Glutamatergic neuron (in vitro differentiated cells): ENCODE results near the gene SCN1B. TPM values are rescaled to one million over a fixed set of nuclear protein-coding genes. Genes with fewer than 3 reads are reported as not detected.

Experiments
- DNase-seq: peaks from one replicate; pipeline ENCODE4 v3.0.0; 2022
- H3K27ac Mint-ChIP-seq: one replicate; pipeline ENCODE4 v1.8.0; 2020; ENCODE audit warnings: mild to moderate bottlenecking, mixed read lengths, inconsistent platforms; ENCODE audit not compliant: unreplicated experiment
- H3K27me3 Mint-ChIP-seq: one replicate; pipeline ENCODE4 v1.8.0; 2020; ENCODE audit warnings: mild to moderate bottlenecking, moderate library complexity, mixed read lengths, inconsistent platforms; ENCODE audit not compliant: unreplicated experiment
- H3K36me3 Mint-ChIP-seq: one replicate; pipeline ENCODE4 v1.8.0; 2020; ENCODE audit warnings: mild to moderate bottlenecking, mixed read lengths, inconsistent platforms; ENCODE audit not compliant: unreplicated experiment
- H3K4me1 Mint-ChIP-seq: one replicate; pipeline ENCODE4 v1.8.0; 2020; ENCODE audit warnings: mild to moderate bottlenecking, low read depth, mixed read lengths, inconsistent platforms; ENCODE audit not compliant: unreplicated experiment
- H3K4me3 Mint-ChIP-seq: one replicate; pipeline ENCODE4 v1.8.0; 2020; ENCODE audit warnings: mild to moderate bottlenecking, mixed read lengths, inconsistent platforms; ENCODE audit not compliant: unreplicated experiment
- H3K9me3 Mint-ChIP-seq: one replicate; pipeline ENCODE4 v1.8.0; 2020; ENCODE audit warnings: mild to moderate bottlenecking, moderate library complexity, mixed read lengths, inconsistent platforms; ENCODE audit not compliant: unreplicated experiment
- total RNA-seq: library from RNA; stranded (reverse); fragmentation: NEBNext Ultra II Directional; extraction: Animal tissue kit (Norgen Biotek cat#: 25700); gene quantifications from one replicate; pipeline ENCODE4 v1.2.1, GENCODE V29; 2021; ENCODE audit not compliant: unreplicated experiment
- TF ChIP-seq, protein P1 (sequence below): fragments of 200-600 bp; sonication (generic); IDR thresholded peaks from one replicate; pipeline ENCODE4 v1.5.0; 2021; ENCODE audit not compliant: partially characterized antibody, unreplicated experiment

Gene SCN1B
- total RNA-seq, 1 donor from 2014 or later: 12.0 TPM

DNA sequence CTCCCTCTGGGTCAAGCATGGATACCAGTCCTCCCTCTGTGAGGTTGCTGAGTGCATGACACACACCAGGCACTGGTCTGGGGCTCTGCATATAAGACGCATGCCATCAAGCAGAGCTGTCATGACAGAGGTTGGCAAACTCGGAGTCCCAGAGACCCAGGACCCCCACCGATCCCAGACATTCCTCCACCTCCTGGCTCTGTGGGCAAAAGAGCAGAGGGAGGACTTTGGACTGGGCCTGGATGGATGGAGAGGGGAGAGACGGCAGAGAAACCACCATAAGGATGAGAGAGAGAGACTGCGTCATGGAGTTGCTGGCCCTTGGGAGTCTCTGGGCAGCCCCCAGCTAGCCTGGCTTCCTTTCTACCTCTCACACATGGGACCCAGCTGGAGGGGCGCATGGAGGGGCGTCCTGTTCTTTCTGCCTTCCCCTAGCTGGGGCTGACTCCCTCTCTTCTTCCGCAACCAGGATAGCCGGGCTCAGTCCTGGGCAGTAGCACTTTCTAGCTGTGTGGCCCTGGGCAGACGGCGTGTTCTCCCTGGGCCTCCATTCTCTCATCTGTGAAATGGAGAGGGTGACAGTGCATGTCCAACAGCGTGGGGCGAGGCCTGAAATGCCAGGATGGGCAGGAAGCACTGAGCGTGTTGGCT, 12.8 kb downstream of the SCN1B start:
- peaks cover 23% of the 10 kb centered on the region for H3K27me3 Mint-ChIP-seq
- peaks cover 8% of the 10 kb centered on the region for H3K4me1 Mint-ChIP-seq
- no peak overlapping the region for H3K4me3 Mint-ChIP-seq
- no peak overlapping the region for H3K27ac Mint-ChIP-seq
- TF ChIP-seq, protein P1, sequence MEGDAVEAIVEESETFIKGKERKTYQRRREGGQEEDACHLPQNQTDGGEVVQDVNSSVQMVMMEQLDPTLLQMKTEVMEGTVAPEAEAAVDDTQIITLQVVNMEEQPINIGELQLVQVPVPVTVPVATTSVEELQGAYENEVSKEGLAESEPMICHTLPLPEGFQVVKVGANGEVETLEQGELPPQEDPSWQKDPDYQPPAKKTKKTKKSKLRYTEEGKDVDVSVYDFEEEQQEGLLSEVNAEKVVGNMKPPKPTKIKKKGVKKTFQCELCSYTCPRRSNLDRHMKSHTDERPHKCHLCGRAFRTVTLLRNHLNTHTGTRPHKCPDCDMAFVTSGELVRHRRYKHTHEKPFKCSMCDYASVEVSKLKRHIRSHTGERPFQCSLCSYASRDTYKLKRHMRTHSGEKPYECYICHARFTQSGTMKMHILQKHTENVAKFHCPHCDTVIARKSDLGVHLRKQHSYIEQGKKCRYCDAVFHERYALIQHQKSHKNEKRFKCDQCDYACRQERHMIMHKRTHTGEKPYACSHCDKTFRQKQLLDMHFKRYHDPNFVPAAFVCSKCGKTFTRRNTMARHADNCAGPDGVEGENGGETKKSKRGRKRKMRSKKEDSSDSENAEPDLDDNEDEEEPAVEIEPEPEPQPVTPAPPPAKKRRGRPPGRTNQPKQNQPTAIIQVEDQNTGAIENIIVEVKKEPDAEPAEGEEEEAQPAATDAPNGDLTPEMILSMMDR: no peak
- DNase-seq: no peak
- H3K36me3 Mint-ChIP-seq: no peaks in the 10 kb centered on the region
- H3K9me3 Mint-ChIP-seq: peaks cover 5% of the 10 kb centered on the region

GRCh38 chr19:35043906-35044305, 13.6 kb downstream of the SCN1B start:
- no peak overlapping the region for H3K4me3 Mint-ChIP-seq
- H3K27ac Mint-ChIP-seq: no peak overlapping the region
- peaks cover 10% of the 10 kb centered on the region for H3K4me1 Mint-ChIP-seq

GRCh38 chr19:35044317-35045117, 14.2 kb downstream of the SCN1B start:
- no peaks in the 10 kb centered on the region for H3K36me3 Mint-ChIP-seq

More at GRCh38 chr19:35043906-35044305, 13.6 kb downstream of the SCN1B start:
- no peaks in the 10 kb centered on the region for H3K36me3 Mint-ChIP-seq
- peaks cover 5% of the 10 kb centered on the region for H3K9me3 Mint-ChIP-seq
- no peak for DNase-seq
- TF ChIP-seq, protein P1: no peak
- peaks cover 22% of the 10 kb centered on the region for H3K27me3 Mint-ChIP-seq

DNA sequence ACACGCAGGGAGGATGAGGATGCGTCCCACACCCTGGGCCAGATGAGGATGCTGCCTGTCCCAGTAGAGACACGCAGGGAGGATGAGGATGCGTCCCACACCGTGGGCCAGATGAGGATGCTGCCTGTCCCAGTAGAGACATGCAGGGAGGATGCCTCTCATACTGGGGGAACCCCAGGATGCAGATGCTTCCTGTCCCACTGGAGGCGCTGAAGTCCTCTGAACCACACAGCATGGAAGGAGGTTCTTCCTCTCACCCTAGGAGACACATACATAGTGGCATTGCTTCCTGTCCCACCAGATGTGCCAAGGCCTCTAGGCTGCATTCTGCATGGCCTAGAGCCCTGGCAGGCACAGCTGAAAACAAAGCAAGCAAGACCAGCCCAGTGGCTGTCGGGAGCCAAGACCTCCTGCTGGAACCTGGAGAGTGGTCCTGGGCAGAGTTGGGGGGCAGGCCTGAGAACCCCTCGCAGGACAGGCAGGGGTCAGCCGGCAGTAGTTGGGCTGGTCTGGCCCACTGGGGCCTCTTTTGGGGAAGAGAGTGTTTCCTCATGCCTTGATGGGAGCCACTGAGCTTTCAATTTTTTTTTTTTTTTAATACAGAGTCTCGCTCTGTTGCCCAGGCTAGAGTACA, 15.5 kb downstream of the SCN1B start:
- peaks cover 10% of the 10 kb centered on the region for H3K4me1 Mint-ChIP-seq
- H3K9me3 Mint-ChIP-seq: peaks cover 5% of the 10 kb centered on the region
- no peak for DNase-seq
- peaks cover 16% of the 10 kb centered on the region for H3K27me3 Mint-ChIP-seq
- TF ChIP-seq, protein P1: peak; percentile 37
- no peaks in the 10 kb centered on the region for H3K36me3 Mint-ChIP-seq
- H3K4me3 Mint-ChIP-seq: no peak overlapping the region
- H3K27ac Mint-ChIP-seq: no peak overlapping the region

More at GRCh38 chr19:35044317-35045117, 14.2 kb downstream of the SCN1B start:
- TF ChIP-seq, protein P1: peak; percentile 100
- peaks cover 5% of the 10 kb centered on the region for H3K9me3 Mint-ChIP-seq
- no peak overlapping the region for H3K27ac Mint-ChIP-seq
- peaks cover 22% of the 10 kb centered on the region for H3K27me3 Mint-ChIP-seq
- H3K4me1 Mint-ChIP-seq: peaks cover 10% of the 10 kb centered on the region
- no peak overlapping the region for H3K4me3 Mint-ChIP-seq
- DNase-seq: peak; percentile 81
